Mesothelial cell of epicardium (in vitro differentiated cells): ENCODE results near the gene ZNF70. TPM values are rescaled to one million over a fixed set of nuclear protein-coding genes. Genes with fewer than 3 reads are reported as not detected.

Experiments used
- DNase-seq, 2 experiments: peaks; one replicate each; pipeline ENCODE4 v3.0.0; 2021; ENCODE audit warnings: low spot score in 2 of 2; ENCODE audit not compliant: unreplicated experiment in 2 of 2
- H3K27ac Mint-ChIP-seq: 2 replicates; pipeline ENCODE4 v1.8.0; 2021; ENCODE audit warnings: mixed read lengths
- H3K27me3 Mint-ChIP-seq: 2 replicates; pipeline ENCODE4 v1.8.0; 2021; ENCODE audit warnings: low read depth, mixed read lengths
- H3K36me3 Mint-ChIP-seq: 2 replicates; pipeline ENCODE4 v1.8.0; 2021; ENCODE audit warnings: mixed read lengths
- H3K4me1 Mint-ChIP-seq: 2 replicates; pipeline ENCODE4 v1.8.0; 2021; ENCODE audit warnings: mixed read lengths
- H3K4me3 Mint-ChIP-seq: 2 replicates; pipeline ENCODE4 v1.8.0; 2021; ENCODE audit warnings: mild to moderate bottlenecking, moderate library complexity, mixed read lengths
- H3K9me3 Mint-ChIP-seq: 2 replicates; pipeline ENCODE4 v1.8.0; 2021; ENCODE audit warnings: mixed read lengths
- total RNA-seq: library from RNA; stranded (reverse); gene quantifications from 3 replicates; pipeline ENCODE4 v1.2.1, GENCODE V29; 2021
- TF ChIP-seq, protein P1 (sequence below): fragments of 200-600 bp; sonication (generic); IDR thresholded peaks from one replicate; pipeline ENCODE4 v1.5.0; 2021; ENCODE audit warnings: antibody characterized with exemption; ENCODE audit not compliant: unreplicated experiment

ZNF70 gene
- total RNA-seq, 1 donor from 2014 or later, result 17.8 TPM

DNA sequence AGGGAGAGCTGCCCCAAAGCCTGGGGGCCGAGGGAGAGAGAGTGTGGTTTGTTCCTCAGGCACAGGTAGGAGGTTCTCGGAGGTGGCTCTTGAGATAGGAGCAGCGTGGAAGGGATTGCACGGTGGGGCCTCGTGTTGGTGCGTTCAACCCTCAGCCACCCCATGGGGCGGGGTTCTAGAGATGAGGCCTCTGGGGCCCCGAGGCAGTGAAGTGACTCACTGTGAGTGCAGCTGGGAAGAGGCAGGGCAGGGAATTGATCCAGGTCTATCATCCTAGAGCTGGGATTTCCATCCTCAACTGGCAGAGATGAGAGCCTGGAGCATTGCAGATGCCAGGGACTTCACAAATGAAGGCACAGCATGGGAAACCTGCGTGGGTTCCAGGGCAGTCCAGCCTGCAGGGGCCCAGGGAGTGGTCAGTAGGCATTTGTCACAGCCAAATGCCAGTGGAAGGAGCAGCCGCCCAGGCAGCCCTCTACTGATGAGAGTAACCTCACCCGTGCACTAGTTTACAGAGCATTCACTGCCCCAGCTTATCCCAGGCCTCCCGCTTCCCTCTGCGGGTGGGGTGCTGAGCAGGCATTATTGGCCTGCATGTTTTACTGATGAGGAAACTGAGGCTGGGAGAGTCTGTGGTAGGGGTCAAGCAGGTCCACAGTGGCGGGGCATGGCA, 30.7 kb upstream of the ZNF70 start:
- Mint-ChIP-seq H3K9me3 (no peaks in the 10 kb centered on the region), H3K4me1 (peaks cover 12% of the 10 kb centered on the region), H3K27ac (peak overlapping the region; percentile 59), H3K4me3 (no peak overlapping the region), H3K27me3 (no peaks in the 10 kb centered on the region), H3K36me3 (peaks cover 9% of the 10 kb centered on the region)
- TF ChIP-seq, protein P1, sequence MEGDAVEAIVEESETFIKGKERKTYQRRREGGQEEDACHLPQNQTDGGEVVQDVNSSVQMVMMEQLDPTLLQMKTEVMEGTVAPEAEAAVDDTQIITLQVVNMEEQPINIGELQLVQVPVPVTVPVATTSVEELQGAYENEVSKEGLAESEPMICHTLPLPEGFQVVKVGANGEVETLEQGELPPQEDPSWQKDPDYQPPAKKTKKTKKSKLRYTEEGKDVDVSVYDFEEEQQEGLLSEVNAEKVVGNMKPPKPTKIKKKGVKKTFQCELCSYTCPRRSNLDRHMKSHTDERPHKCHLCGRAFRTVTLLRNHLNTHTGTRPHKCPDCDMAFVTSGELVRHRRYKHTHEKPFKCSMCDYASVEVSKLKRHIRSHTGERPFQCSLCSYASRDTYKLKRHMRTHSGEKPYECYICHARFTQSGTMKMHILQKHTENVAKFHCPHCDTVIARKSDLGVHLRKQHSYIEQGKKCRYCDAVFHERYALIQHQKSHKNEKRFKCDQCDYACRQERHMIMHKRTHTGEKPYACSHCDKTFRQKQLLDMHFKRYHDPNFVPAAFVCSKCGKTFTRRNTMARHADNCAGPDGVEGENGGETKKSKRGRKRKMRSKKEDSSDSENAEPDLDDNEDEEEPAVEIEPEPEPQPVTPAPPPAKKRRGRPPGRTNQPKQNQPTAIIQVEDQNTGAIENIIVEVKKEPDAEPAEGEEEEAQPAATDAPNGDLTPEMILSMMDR, result no peak
- DNase-seq, result no peak

DNA sequence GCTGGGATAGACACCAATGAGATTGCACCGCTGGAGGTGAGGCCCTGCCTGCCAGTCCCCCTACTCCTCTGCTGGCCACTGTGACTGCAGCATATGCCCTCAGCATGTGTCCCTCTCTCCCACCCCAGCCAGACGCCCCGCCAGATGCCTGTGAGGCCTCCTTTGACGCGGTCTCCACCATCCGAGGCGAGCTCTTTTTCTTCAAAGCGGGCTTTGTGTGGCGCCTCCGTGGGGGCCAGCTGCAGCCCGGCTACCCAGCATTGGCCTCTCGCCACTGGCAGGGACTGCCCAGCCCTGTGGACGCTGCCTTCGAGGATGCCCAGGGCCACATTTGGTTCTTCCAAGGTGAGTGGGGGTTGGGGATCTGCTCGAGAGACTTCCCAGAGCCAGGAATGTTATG, 30.2 kb upstream of the ZNF70 start:
- peaks cover 11% of the 10 kb centered on the region for H3K4me1 Mint-ChIP-seq
- H3K4me3 Mint-ChIP-seq, result no peak overlapping the region
- TF ChIP-seq, protein P1, result no peak
- no peak for DNase-seq
- H3K9me3 Mint-ChIP-seq, result no peaks in the 10 kb centered on the region
- no peaks in the 10 kb centered on the region for H3K27me3 Mint-ChIP-seq
- peak overlapping the region; percentile 59 for H3K27ac Mint-ChIP-seq
- H3K36me3 Mint-ChIP-seq, result peaks cover 9% of the 10 kb centered on the region

DNA sequence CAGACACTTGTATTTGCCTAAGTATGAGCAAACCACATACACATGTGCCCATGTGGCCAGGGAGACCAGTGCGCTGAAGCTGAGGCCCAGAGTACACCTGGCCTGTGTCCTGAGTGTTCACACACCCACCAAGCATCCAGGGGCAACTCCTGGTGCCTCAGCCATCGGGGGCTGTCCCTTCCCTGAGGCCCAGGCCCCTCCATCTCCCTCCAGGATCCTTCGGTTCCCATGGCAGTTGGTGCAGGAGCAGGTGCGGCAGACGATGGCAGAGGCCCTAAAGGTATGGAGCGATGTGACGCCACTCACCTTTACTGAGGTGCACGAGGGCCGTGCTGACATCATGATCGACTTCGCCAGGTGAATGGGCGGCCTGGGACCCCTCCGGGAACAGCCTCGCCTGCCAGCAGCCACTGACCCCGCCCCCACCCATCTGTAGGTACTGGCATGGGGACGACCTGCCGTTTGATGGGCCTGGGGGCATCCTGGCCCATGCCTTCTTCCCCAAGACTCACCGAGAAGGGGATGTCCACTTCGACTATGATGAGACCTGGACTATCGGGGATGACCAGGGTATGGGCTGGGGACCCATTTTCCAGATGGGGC, 29.3 kb upstream of the ZNF70 start:
- TF ChIP-seq, protein P1, result no peak
- H3K36me3 Mint-ChIP-seq, result peaks cover 9% of the 10 kb centered on the region
- no peak overlapping the region for H3K27ac Mint-ChIP-seq
- no peaks in the 10 kb centered on the region for H3K27me3 Mint-ChIP-seq
- peaks cover 19% of the 10 kb centered on the region for H3K4me1 Mint-ChIP-seq
- no peak overlapping the region for H3K4me3 Mint-ChIP-seq
- no peaks in the 10 kb centered on the region for H3K9me3 Mint-ChIP-seq
- no peak for DNase-seq

DNA sequence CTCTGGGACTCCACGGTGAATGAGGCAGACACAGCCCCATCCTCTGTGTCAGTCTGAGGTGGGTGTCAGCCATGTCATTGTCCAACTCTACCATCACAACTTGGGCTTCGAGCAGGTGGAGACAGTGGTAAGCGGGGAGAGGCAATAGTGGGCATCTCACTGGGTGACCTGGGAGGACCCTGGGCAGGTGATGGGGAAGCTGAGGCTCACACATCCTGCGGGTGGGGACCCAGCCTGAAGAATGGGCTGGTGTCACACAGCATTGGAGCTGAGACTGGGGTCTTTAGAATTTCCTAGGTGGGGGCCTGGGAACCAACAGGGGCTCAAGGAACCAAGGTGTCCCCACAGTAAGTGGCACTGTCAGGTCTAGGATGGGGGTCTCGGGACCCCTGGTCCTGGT, 28.8 kb upstream of the ZNF70 start:
- no peak for DNase-seq
- Mint-ChIP-seq H3K9me3 (no peaks in the 10 kb centered on the region), H3K27me3 (no peaks in the 10 kb centered on the region), H3K4me1 (peaks cover 24% of the 10 kb centered on the region), H3K27ac (no peak overlapping the region), H3K36me3 (peaks cover 9% of the 10 kb centered on the region), H3K4me3 (no peak overlapping the region)
- TF ChIP-seq, protein P1, result no peak

DNA sequence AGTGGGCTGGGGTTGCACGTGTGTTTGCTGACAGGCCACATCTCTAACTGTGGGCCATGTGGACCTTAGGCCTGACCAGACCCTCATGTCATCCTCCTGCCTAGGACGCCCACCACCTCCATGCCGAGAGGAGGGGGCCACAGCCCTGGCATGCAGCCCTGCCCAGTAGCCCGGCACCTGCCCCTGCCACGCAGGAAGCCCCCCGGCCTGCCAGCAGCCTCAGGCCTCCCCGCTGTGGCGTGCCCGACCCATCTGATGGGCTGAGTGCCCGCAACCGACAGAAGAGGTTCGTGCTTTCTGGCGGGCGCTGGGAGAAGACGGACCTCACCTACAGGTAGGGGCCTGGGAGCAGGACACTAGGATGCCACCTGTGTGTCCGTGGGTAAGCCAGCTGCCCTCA, 28.2 kb upstream of the ZNF70 start:
- H3K27ac Mint-ChIP-seq, result no peak overlapping the region
- H3K4me3 Mint-ChIP-seq, result no peak overlapping the region

More for the DNA sequence above, 28.2 kb upstream of the ZNF70 start:
- no peak for DNase-seq
- peaks cover 30% of the 10 kb centered on the region for H3K4me1 Mint-ChIP-seq
- H3K27me3 Mint-ChIP-seq, result no peaks in the 10 kb centered on the region
- TF ChIP-seq, protein P1, result no peak
- peaks cover 9% of the 10 kb centered on the region for H3K36me3 Mint-ChIP-seq
- no peaks in the 10 kb centered on the region for H3K9me3 Mint-ChIP-seq
